ENCODE measurements around the gene PRKG2. TPM values are rescaled to one million over a fixed set of nuclear protein-coding genes. Genes with fewer than 3 reads are reported as not detected.

The PRKG2 gene
- total RNA-seq, 2 experiments from 2014 or later, result 0.23 to 0.26 TPM

DNA sequence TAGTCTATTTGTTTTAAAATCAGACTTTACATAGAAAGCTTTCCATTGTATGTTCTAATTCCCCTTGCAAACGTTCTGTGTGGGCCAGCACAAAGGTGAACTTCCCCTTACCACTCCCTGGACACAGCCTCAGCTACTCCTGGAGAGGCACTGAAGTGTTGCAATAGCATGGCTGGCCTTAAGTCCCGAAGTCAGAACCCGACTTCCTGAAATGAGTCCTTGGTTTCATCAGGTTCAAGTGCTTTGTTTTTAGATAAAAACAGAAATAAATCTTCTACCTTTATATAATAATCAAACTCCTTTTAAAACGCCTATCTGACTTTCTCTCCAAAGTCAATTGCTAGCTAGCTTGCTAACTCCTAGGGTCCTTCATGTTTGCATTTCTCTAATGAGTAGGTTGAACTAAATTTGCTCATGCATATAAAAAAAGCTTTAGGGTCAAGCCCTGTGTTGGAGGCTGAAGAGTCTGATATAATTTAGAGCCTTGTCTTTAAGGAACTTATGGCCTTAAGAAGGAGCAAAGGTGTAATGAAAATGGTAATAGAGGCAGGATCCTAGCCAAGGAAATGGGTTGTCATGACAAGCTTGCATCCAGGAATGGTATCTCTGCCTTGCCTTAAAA, 175.6 kb downstream of the PRKG2 start:
- POLR2A ChIA-PET, result interaction anchor here (0.7 kb wide), 1 partner anchor 531 kb away, joined by 4 read pairs; no protein-coding TSS in a partner anchor
- H3K27me3 Mint-ChIP-seq (ENCODE audit: low read depth), result peaks cover 18% of the 10 kb centered on the region
- no peak overlapping the region for H3K4me3 Mint-ChIP-seq
- ATAC-seq (no peak), DNase-seq (no peak)
- H3K4me1 Mint-ChIP-seq (ENCODE audit: low read depth), result no peaks in the 10 kb centered on the region
- H3K36me3 Mint-ChIP-seq (ENCODE audit: low read depth), result no peaks in the 10 kb centered on the region
- H3K9me3 Mint-ChIP-seq (ENCODE audit: insufficient read depth), result no peaks in the 10 kb centered on the region
- CTCF ChIA-PET, result interaction anchor here (1.0 to 2.1 kb wide), 12 partner anchors 9 to 686 kb away, joined by 3 to 11 read pairs (median 6); partner anchors contain the start of gene BMP3
- no peak overlapping the region for H3K27ac Mint-ChIP-seq

DNA sequence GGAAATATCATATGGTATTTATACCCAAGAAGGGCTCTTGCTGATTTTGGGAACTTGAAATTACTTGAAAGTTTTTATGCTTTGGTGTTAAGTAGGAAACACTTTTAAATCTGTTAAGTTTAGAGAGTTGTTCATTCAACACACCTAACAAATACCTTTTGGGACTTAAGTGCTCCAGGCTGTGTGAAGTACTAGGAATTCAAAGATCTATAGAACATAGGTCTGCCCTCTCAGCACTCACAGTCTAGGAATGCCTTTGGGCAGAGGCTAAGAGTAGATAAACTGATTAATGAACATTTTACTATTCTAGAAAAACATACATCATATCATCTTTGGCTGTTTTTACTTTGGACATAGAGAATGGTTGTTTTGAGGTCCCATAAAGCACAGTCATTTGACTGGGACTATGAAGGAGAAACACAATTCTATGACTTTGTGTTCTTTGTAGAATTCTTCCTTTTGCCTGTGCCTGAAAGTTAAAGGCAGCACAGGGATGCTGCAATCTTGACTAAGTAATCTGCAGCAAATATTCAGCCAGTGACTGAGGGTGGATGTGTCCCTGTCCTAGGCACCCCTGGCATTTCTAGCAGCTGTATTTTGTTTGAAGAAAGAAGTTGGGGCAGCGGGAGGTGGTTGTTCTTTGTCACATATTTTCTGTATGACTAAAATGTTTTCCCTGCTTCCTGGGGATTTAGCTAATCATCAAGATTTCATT, 176.2 kb downstream of the PRKG2 start:
- H3K27me3 Mint-ChIP-seq (ENCODE audit: low read depth), result peaks cover 20% of the 10 kb centered on the region
- DNase-seq, result no peak
- POLR2A ChIA-PET, result no interaction called here
- CTCF ChIA-PET, result interaction anchor here (1.1 to 2.1 kb wide), 11 partner anchors 8 to 685 kb away, joined by 3 to 11 read pairs (median 6); partner anchors contain the start of gene BMP3
- H3K9me3 Mint-ChIP-seq (ENCODE audit: insufficient read depth), result no peaks in the 10 kb centered on the region
- H3K4me3 Mint-ChIP-seq, result no peak overlapping the region
- H3K36me3 Mint-ChIP-seq (ENCODE audit: low read depth), result no peaks in the 10 kb centered on the region
- H3K4me1 Mint-ChIP-seq (ENCODE audit: low read depth), result no peaks in the 10 kb centered on the region
- no peak overlapping the region for H3K27ac Mint-ChIP-seq
- ATAC-seq, result no peak

Other genes with a start within 250 kb of the PRKG2 start
- gene BMP3, start 184.5 kb downstream of the PRKG2 start, total RNA-seq, result not detected

Measured in activated CD8-positive, alpha-beta T cell treated with anti-CD3 and anti-CD28 coated beads, Interleukin-2, amount 10 ng/mL, durations not matched to agents 7 days and 5 days (primary cell).